ENCODE data around the gene BCL7B. TPM values are rescaled to one million over a fixed set of nuclear protein-coding genes. Genes with fewer than 3 reads are reported as not detected.

BCL7B gene
- total and polyA plus RNA-seq, 2 of the 13 experiments (the other 11 are each of a cell fraction or from before 2014, with no cell fraction given) = 24.3 to 38.2 TPM

DNA sequence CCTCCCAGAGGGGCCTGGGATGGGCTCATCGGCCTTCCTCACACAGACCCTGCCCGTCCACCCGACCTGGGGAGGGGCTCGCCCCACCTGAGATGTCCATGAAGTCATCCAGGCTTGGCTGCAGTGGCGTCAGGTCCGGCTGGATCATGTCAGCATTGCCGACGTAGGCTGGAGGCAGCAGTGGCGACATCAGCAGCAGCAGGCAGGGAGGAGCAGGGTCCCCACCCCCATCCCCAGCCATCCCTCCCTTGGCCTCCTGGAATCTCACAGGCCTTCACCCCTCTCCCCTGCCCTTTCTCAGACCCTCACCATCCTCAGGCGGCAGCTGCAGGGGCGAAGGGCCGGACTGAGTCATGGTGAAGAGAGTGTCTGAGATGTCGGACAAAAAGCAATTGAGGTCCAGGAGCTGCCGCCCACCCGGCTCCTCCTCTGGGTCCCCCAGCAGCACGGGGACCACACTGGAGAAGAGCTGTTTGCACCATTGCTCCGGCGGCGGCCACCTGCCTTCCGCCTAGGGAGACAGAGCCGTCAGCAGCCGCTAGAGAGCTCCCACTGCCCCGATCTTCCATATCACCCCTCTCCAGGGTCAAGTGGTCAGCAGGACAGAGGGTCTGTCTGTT is 48.2 kb upstream of the BCL7B start (continued):
- TF ChIP-seq ZNF768 (CRISPR knock-in tag; IDR thresholded peaks at IDR 0.05) (no peak), MAFF (IDR thresholded peaks at IDR 0.05; ENCODE audit: low read depth, low read length) (no peak), CREM (IDR thresholded peaks at IDR 0.05) (no peak), CREM (CRISPR knock-in tag; IDR thresholded peaks at IDR 0.05) (no peak), JDP2 (CRISPR knock-in tag; IDR thresholded peaks at IDR 0.05; ENCODE audit: borderline replicate concordance) (no peak), ZNF776 (CRISPR knock-in tag; IDR thresholded peaks at IDR 0.05) (no peak), GFI1 (CRISPR knock-in tag; IDR thresholded peaks at IDR 0.05; ENCODE audit: borderline replicate concordance) (no peak), RBFOX2 (IDR thresholded peaks at IDR 0.05; ENCODE audit: low read depth, low read length) (peak; percentile 85), STAG1 (CRISPR knock-in tag; IDR thresholded peaks at IDR 0.05) (no peak), ZNF672 (CRISPR knock-in tag; IDR thresholded peaks at IDR 0.05) (no peak), ZFYVE20 (CRISPR knock-in tag; IDR thresholded peaks at IDR 0.05; ENCODE audit: borderline replicate concordance, low read depth) (no peak), ZNF441 (CRISPR knock-in tag; IDR thresholded peaks at IDR 0.05; ENCODE audit: borderline replicate concordance) (no peak), RAD51 (IDR thresholded peaks at IDR 0.05; ENCODE audit: borderline replicate concordance) (no peak), ELF1 (CRISPR knock-in tag; IDR thresholded peaks at IDR 0.05) (no peak), PAF1 (CRISPR knock-in tag; IDR thresholded peaks at IDR 0.05) (peak; percentile 41; the same call in 1 of the 2 replicates), AGO1 (IDR thresholded peaks at IDR 0.05; ENCODE audit: low read depth, low read length, poor library complexity, severe bottlenecking) (peak; percentile 73), REPIN1 (CRISPR knock-in tag; IDR thresholded peaks at IDR 0.05; ENCODE audit: borderline replicate concordance, low read depth) (0 out of 2 replicates have a peak, but pooled peaks have one; percentile 41), BORCS8-MEF2B (CRISPR knock-in tag; IDR thresholded peaks at IDR 0.05) (no peak; the same call in 1 of the 2 replicates), THAP11 (CRISPR knock-in tag; IDR thresholded peaks at IDR 0.05) (no peak), NFKBIZ (CRISPR knock-in tag; IDR thresholded peaks at IDR 0.05) (no peak), ZNF619 (CRISPR knock-in tag; IDR thresholded peaks at IDR 0.05) (no peak), ZFP1 (CRISPR knock-in tag; IDR thresholded peaks at IDR 0.05) (no peak), SMAD1 (CRISPR knock-in tag; IDR thresholded peaks at IDR 0.05; ENCODE audit: borderline replicate concordance, low read depth) (no peak), ZMYM4 (CRISPR knock-in tag; IDR thresholded peaks at IDR 0.05) (no peak)
- TF ChIP-seq, protein P1, sequence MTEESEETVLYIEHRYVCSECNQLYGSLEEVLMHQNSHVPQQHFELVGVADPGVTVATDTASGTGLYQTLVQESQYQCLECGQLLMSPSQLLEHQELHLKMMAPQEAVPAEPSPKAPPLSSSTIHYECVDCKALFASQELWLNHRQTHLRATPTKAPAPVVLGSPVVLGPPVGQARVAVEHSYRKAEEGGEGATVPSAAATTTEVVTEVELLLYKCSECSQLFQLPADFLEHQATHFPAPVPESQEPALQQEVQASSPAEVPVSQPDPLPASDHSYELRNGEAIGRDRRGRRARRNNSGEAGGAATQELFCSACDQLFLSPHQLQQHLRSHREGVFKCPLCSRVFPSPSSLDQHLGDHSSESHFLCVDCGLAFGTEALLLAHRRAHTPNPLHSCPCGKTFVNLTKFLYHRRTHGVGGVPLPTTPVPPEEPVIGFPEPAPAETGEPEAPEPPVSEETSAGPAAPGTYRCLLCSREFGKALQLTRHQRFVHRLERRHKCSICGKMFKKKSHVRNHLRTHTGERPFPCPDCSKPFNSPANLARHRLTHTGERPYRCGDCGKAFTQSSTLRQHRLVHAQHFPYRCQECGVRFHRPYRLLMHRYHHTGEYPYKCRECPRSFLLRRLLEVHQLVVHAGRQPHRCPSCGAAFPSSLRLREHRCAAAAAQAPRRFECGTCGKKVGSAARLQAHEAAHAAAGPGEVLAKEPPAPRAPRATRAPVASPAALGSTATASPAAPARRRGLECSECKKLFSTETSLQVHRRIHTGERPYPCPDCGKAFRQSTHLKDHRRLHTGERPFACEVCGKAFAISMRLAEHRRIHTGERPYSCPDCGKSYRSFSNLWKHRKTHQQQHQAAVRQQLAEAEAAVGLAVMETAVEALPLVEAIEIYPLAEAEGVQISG (CRISPR knock-in tag; IDR thresholded peaks at IDR 0.05) = peak; percentile 18; the same call in 1 of the 2 replicates
- TF ChIP-seq, protein P2, sequence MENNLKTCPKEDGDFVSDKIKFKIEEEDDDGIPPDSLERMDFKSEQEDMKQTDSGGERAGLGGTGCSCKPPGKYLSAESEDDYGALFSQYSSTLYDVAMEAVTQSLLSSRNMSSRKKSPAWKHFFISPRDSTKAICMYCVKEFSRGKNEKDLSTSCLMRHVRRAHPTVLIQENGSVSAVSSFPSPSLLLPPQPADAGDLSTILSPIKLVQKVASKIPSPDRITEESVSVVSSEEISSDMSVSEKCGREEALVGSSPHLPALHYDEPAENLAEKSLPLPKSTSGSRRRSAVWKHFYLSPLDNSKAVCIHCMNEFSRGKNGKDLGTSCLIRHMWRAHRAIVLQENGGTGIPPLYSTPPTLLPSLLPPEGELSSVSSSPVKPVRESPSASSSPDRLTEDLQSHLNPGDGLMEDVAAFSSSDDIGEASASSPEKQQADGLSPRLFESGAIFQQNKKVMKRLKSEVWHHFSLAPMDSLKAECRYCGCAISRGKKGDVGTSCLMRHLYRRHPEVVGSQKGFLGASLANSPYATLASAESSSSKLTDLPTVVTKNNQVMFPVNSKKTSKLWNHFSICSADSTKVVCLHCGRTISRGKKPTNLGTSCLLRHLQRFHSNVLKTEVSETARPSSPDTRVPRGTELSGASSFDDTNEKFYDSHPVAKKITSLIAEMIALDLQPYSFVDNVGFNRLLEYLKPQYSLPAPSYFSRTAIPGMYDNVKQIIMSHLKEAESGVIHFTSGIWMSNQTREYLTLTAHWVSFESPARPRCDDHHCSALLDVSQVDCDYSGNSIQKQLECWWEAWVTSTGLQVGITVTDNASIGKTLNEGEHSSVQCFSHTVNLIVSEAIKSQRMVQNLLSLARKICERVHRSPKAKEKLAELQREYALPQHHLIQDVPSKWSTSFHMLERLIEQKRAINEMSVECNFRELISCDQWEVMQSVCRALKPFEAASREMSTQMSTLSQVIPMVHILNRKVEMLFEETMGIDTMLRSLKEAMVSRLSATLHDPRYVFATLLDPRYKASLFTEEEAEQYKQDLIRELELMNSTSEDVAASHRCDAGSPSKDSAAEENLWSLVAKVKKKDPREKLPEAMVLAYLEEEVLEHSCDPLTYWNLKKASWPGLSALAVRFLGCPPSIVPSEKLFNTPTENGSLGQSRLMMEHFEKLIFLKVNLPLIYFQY (CRISPR knock-in tag; IDR thresholded peaks at IDR 0.05; ENCODE audit: borderline replicate concordance) = no peak
